ENCODE data around the gene RAPH1.
"Not testable (repeated sequence)": the region's sequence is repeated elsewhere in the genome, so short reads cannot be mapped to it uniquely, and the experiment has no call there.

The RAPH1 gene

GRCh38 chr2:203544402-203544801, 9.3 kb upstream of the RAPH1 start:
- no peak for DNase-seq (ENCODE audit: low read depth)

- no peak for DNase-seq (ENCODE audit: low read depth)
Measured at GRCh38 chr2:203543898-203544328, 8.8 kb upstream of the RAPH1 start.

GRCh38 chr2:203540598-203540997, 5.5 kb upstream of the RAPH1 start:
- DNase-seq (ENCODE audit: low read depth), result not testable (repeated sequence)

GRCh38 chr2:203538237-203538636, 3.1 kb upstream of the RAPH1 start:
- not testable (repeated sequence) for DNase-seq (ENCODE audit: low read depth)

GRCh38 chr2:203536586-203536951, 1.5 kb upstream of the RAPH1 start:
- DNase-seq (ENCODE audit: low read depth), result not testable (repeated sequence)

GRCh38 chr2:203535784-203536585, 884 bp upstream of the RAPH1 start:
- no peak for DNase-seq (ENCODE audit: low read depth)

- DNase-seq (ENCODE audit: low read depth), result no peak
Measured at GRCh38 chr2:203534621-203535077, 452 bp downstream of the RAPH1 start.

GRCh38 chr2:203533676-203534591, 1.2 kb downstream of the RAPH1 start:
- no peak for DNase-seq (ENCODE audit: low read depth)

GRCh38 chr2:203532957-203533658, 2.0 kb downstream of the RAPH1 start:
- DNase-seq (ENCODE audit: low read depth), result no peak

GRCh38 chr2:203527719-203528118, 7.4 kb downstream of the RAPH1 start:
- no peak for DNase-seq (ENCODE audit: low read depth)

GRCh38 chr2:203513268-203513667, 21.8 kb downstream of the RAPH1 start:
- not testable (repeated sequence) for DNase-seq (ENCODE audit: low read depth)

- DNase-seq (ENCODE audit: low read depth), result no peak
Measured at GRCh38 chr2:203510941-203511305, 24.2 kb downstream of the RAPH1 start.

GRCh38 chr2:203510256-203510940, 24.7 kb downstream of the RAPH1 start:
- no peak for DNase-seq (ENCODE audit: low read depth)

GRCh38 chr2:203503460-203503859, 31.6 kb downstream of the RAPH1 start:
- DNase-seq (ENCODE audit: low read depth), result not testable (repeated sequence)

GRCh38 chr2:203501873-203502272, 33.2 kb downstream of the RAPH1 start:
- no peak for DNase-seq (ENCODE audit: low read depth)

GRCh38 chr2:203500951-203501350, 34.1 kb downstream of the RAPH1 start:
- no peak for DNase-seq (ENCODE audit: low read depth)

GRCh38 chr2:203500297-203500696, 34.8 kb downstream of the RAPH1 start:
- no peak for DNase-seq (ENCODE audit: low read depth)

- no peak for DNase-seq (ENCODE audit: low read depth)
Measured at GRCh38 chr2:203498161-203498560, 36.9 kb downstream of the RAPH1 start.

GRCh38 chr2:203492965-203493364, 42.1 kb downstream of the RAPH1 start:
- DNase-seq (ENCODE audit: low read depth), result no peak

- DNase-seq (ENCODE audit: low read depth), result no peak
Measured at GRCh38 chr2:203490391-203490790, 44.7 kb downstream of the RAPH1 start.

GRCh38 chr2:203489531-203489930, 45.6 kb downstream of the RAPH1 start:
- no peak for DNase-seq (ENCODE audit: low read depth)

Data from CMK (cell line).